PC-3 (cell line): ENCODE results near the gene TUBE1.

ENCODE experiments used
- CTCF ChIP-seq: fragments of 300-600 bp; sonication (generic); conservative IDR thresholded peaks from 2 replicates; pipeline ENCODE4 v1.5.1; 2017; ENCODE audit warnings: antibody characterized with exemption, low read depth, mild to moderate bottlenecking, low read length
- EZH2 ChIP-seq: fragments of 300-600 bp; sonication (generic); IDR thresholded peaks from one replicate; pipeline ENCODE4 v1.6.1; 2017; ENCODE audit warnings: antibody characterized with exemption, mild to moderate bottlenecking, low read length; ENCODE audit not compliant: unreplicated experiment
- EZH2phosphoT487 ChIP-seq: fragments of 300-600 bp; sonication (generic); IDR thresholded peaks from 2 replicates; pipeline ENCODE4 v1.6.1; 2018; ENCODE audit warnings: mild to moderate bottlenecking, antibody characterized with exemption, low read length, borderline replicate concordance

- TF ChIP-seq CTCF = no peak
- no peak for TF ChIP-seq EZH2phosphoT487
- no peak for TF ChIP-seq EZH2
These were observed 46.3 kb downstream of the TUBE1 start for GRCh38 chr6:112040956-112041355.
